NCI-H524 treated with DMSO at 0.1 percent for 48 hours (cell line): ENCODE measurements around the gene UBA52.
"Not testable (repeated sequence)": the region's sequence is repeated elsewhere in the genome, so short reads cannot be mapped to it uniquely, and the experiment has no call there.

Source experiments
- DNase-seq: peaks from one replicate; lab custom pipeline; 2025; lab: John Stamatoyannopoulos, UW

The UBA52 gene

GRCh38 chr19:18557411-18558201, 14.1 kb upstream of the UBA52 start, which contains the start of gene KXD1:
KXD1 (plus strand) TSS chr19:18557870; CDS start chr19:18562057, 4,187 bp downstream.
- peak; percentile 90 for DNase-seq

- no peak for DNase-seq
Observed at GRCh38 chr19:18558202-18558555, 13.5 kb upstream of the UBA52 start.

- DNase-seq = no peak
Observed at GRCh38 chr19:18558604-18559003, 13.1 kb upstream of the UBA52 start.

GRCh38 chr19:18559685-18560084, 12.0 kb upstream of the UBA52 start:
- DNase-seq = no peak

- no peak for DNase-seq
Observed at GRCh38 chr19:18562086-18562485, 9.6 kb upstream of the UBA52 start.

GRCh38 chr19:18566953-18567352, 4.7 kb upstream of the UBA52 start:
- DNase-seq = no peak

- no peak for DNase-seq
Observed at GRCh38 chr19:18568367-18568766, 3.3 kb upstream of the UBA52 start.

GRCh38 chr19:18574691-18575291, 3.1 kb downstream of the UBA52 start:
- DNase-seq = no peak

GRCh38 chr19:18576383-18576782, 4.7 kb downstream of the UBA52 start:
- DNase-seq = no peak

- no peak for DNase-seq
Observed at GRCh38 chr19:18577365-18577914, 5.8 kb downstream of the UBA52 start.

GRCh38 chr19:18580311-18580710, 8.7 kb downstream of the UBA52 start:
- DNase-seq = no peak

GRCh38 chr19:18586306-18586705, 14.6 kb downstream of the UBA52 start:
- DNase-seq = no peak

- no peak for DNase-seq
Observed at GRCh38 chr19:18587561-18587960, 15.9 kb downstream of the UBA52 start.

- DNase-seq = no peak
Observed at GRCh38 chr19:18587962-18588610, 16.4 kb downstream of the UBA52 start.

- peak; percentile 45 for DNase-seq
Observed at GRCh38 chr19:18588611-18589379, 17.1 kb downstream of the UBA52 start, which contains the start of gene REX1BD. REX1BD (plus strand) TSS chr19:18588798; CDS start chr19:18588802, 4 bp downstream.

- no peak for DNase-seq
Observed at GRCh38 chr19:18589380-18590272, 18.0 kb downstream of the UBA52 start.

GRCh38 chr19:18590273-18591272, 18.9 kb downstream of the UBA52 start:
- DNase-seq = no peak

- no peak for DNase-seq
Observed at GRCh38 chr19:18591735-18592385, 20.2 kb downstream of the UBA52 start.

- not testable (repeated sequence) for DNase-seq
Observed at GRCh38 chr19:18592732-18593131, 21.1 kb downstream of the UBA52 start.
